Measurements from ENCODE around the gene CASQ1. TPM values are rescaled to one million over a fixed set of nuclear protein-coding genes. Genes with fewer than 3 reads are reported as not detected.

CASQ1 gene
- total and polyA plus RNA-seq, 2 of the 13 experiments (the other 11 are each of a cell fraction or from before 2014, with no cell fraction given): 0.09 to 0.20 TPM

- TF ChIP-seq RNF219 (CRISPR knock-in tag; IDR thresholded peaks at IDR 0.05): no peak
- peak; percentile 54 for TF ChIP-seq FOXP4 (CRISPR knock-in tag; IDR thresholded peaks at IDR 0.05)
- TF ChIP-seq TAF1 (CRISPR knock-in tag; IDR thresholded peaks at IDR 0.05): no peak
- TF ChIP-seq BCL3 (CRISPR knock-in tag; IDR thresholded peaks at IDR 0.05): no peak
- TF ChIP-seq SKI (IDR thresholded peaks at IDR 0.05; ENCODE audit: partially characterized antibody): peak; percentile 51
- no peak for TF ChIP-seq MAFG (CRISPR knock-in tag; IDR thresholded peaks at IDR 0.05)
- TF ChIP-seq FOXP1 (IDR thresholded peaks at IDR 0.05): no peak
- TF ChIP-seq FOXP1 (CRISPR knock-in tag; IDR thresholded peaks at IDR 0.05): peak; percentile 68
- no peak for TF ChIP-seq ZNF225 (CRISPR knock-in tag; IDR thresholded peaks at IDR 0.05)
- TF ChIP-seq RELA (CRISPR knock-in tag; IDR thresholded peaks at IDR 0.05): no peak
- no peak for TF ChIP-seq ZNF782 (CRISPR knock-in tag; IDR thresholded peaks at IDR 0.05; ENCODE audit: borderline replicate concordance)
- no peak for TF ChIP-seq SSRP1 (CRISPR knock-in tag; IDR thresholded peaks at IDR 0.05)
- no peak for TF ChIP-seq ZNF616 (CRISPR knock-in tag; IDR thresholded peaks at IDR 0.05; ENCODE audit: low read depth)
- TF ChIP-seq FOXA1 (IDR thresholded peaks at IDR 0.05): peak; percentile 54; the same call in 1 of the 2 replicates
- TF ChIP-seq FOXA1 (CRISPR knock-in tag; IDR thresholded peaks at IDR 0.05): peak; percentile 76; the same call in 1 of the 2 replicates
- peak; percentile 94 for TF ChIP-seq MEF2D (CRISPR knock-in tag; IDR thresholded peaks at IDR 0.05)
- no peak for TF ChIP-seq THRA (CRISPR knock-in tag; IDR thresholded peaks at IDR 0.05; ENCODE audit: borderline replicate concordance)
- TF ChIP-seq GATAD1 (CRISPR knock-in tag; IDR thresholded peaks at IDR 0.05): no peak
- no peak for TF ChIP-seq TFE3 (CRISPR knock-in tag; IDR thresholded peaks at IDR 0.05)
- peak; percentile 39 for TF ChIP-seq NCOA2 (CRISPR knock-in tag; IDR thresholded peaks at IDR 0.05)
- TF ChIP-seq CEBPZ (IDR thresholded peaks at IDR 0.05; ENCODE audit: low read length): no peak
These were observed 42.3 kb upstream of the CASQ1 start (continued) for GRCh38 chr1:160148121-160148520.

All from HepG2 (cell line).